GM21447 (cell line): ENCODE measurements around the gene SPP2.

Experiments used
- ATAC-seq: cut with Tn5 transposase; IDR thresholded peaks from one replicate; pipeline ENCODE4 v1.9.1; 2021; ENCODE audit not compliant: unreplicated experiment

Gene SPP2, protein sequence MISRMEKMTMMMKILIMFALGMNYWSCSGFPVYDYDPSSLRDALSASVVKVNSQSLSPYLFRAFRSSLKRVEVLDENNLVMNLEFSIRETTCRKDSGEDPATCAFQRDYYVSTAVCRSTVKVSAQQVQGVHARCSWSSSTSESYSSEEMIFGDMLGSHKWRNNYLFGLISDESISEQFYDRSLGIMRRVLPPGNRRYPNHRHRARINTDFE

DNA sequence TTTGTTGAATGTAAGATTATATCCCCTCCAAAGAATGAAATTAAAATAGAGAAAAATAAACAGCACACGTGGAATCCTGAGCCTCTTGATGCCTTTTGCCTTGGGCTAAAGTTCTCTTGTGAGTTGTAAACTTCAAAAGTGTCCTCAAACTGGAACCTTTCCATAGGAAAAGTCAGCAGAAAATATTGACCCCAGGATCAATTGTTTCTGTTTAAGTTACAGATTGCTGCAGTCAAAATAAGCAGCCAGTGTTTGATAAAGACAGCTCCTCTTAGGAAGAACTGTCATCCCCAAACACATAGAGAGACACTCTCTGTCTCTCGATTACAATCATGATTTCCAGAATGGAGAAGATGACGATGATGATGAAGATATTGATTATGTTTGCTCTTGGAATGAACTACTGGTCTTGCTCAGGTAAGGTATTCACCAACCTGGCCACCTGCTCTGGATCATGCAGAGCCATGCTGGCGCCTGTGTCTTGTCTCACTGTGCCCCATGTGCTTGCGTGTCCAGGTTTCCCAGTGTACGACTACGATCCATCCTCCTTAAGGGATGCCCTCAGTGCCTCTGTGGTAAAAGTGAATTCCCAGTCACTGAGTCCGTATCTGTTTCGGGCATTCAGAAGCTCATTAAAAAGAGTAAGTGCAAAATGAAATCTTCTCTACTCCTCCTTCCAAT is at the start of gene SPP2:
Gene SPP2, plus strand, starts transcription at position 248 of the 681 bp plus-strand sequence. Its CDS starts 85 bp downstream, at position 333.
- ATAC-seq, result no peak

DNA sequence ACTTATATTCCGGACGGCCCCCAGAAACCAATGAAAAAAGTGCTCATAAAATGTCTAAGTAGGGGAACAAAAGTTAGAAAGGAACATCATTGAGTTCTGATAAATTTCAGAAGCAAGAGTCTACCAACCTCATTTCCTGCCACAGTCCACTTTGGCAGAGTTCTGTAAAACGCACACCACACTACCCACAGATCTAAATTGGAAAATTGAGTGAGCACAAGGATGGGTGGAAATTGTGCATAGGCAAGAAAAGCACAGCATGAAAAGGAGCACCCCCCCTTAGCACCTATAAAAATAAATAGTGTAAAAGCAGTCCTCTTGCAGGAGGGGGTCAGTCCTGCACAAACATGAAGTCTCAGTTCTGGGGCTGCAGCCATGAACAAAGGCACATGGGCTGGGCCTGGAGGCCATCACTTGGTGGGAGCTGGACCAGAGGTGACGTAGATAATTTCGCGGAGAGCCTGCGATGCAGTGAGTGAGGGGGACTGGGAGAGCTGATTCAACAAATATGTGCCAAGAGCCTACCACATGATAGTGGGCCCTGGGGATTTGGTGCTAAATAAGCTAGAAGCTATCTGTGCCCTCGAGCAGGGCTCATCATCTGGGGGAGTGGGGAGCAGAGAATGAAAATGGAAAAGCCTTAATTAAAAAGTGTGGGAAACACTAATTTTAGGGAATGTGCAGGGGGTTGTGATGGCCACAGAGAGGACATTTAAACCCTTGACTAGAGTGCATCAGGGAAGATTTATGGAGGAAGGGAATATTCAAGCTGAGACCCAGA is 48.9 kb upstream of the SPP2 start:
- ATAC-seq, result no peak

DNA sequence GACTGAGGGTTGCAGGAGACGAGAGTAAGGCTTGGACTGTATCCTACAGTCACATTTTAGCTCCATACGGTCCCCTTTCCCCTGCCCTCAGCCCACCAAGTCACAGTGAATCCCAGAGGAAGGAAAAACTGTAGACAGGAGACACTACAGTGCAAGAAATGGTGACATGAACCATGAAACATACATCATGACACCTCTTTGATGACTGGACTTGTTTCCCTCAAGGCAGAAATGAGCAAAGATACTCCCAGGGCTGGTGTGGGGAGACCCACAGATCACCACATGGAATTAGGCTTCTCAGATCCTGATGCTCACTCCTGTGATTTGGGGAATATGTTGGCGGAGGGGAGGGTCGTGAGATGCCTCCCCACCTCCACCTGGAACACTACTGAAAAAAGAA is 48.2 kb upstream of the SPP2 start:
- ATAC-seq, result no peak

DNA sequence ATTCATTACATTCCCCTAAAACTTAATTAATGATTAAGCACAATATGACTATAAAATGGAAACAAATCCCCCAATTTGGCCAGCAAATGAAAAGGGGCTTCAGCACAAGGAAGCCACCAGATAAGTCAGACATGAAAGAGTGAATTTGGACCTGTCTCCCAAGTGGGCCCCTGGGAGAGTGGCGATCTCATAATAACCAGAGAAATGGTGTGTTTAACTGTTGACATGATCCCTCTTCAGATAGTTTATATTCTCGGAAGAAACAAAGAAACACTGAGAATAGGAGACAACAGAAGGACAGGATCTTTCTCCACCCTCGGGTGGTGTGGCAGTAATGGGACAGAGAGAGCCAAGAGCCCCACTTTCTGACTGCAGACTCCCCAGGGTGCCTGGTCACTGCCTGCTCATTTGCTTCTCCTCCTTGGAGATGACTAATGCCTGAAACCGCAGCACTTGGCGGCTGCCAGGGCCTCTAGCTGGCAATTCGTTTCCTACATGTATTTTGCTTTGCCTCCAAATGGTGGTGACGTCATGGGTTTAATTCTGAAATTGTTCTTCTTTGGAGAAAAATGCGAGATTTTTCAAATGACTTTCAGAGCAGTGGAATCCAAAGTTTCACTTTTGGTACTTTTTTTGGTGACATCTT is 46.4 kb upstream of the SPP2 start:
- no peak for ATAC-seq

DNA sequence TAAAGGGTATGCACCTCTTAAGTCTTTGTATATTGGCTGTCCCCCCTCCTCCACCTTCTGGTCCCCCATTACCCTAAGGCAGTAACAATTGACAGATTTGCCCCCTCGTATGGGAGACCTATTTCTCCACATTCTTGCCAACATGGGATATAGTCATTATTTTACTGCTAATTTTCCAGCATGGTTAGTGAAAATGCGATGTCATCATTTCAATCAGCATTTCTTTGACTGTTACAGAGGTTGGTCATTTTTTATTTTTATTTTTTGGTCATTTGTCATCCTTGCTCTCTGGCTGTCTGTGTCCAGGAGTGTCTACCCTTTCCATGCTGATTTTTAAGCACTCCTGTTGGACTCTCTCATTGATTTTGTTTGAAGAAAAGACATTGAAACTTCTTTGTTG is 45.4 kb upstream of the SPP2 start:
- ATAC-seq, result no peak

DNA sequence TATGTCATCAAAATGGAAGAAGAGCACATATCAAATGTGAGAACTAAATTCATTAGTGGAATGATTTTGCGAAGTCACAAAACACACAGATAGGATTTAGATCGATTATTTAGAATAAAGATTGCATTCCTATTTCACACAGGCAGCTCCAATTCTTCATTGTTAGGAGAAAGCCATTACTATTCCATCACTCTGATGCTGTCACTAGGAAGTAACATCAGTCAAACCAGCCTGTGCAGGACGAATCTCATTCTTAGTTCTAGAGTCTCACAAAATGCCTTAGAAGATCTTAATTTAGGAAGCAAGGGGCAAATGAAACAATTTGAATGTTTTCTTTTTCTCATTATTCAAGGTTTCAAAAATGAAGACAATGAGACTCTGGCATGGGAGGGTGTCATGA is 44.0 kb upstream of the SPP2 start:
- ATAC-seq, result no peak

DNA sequence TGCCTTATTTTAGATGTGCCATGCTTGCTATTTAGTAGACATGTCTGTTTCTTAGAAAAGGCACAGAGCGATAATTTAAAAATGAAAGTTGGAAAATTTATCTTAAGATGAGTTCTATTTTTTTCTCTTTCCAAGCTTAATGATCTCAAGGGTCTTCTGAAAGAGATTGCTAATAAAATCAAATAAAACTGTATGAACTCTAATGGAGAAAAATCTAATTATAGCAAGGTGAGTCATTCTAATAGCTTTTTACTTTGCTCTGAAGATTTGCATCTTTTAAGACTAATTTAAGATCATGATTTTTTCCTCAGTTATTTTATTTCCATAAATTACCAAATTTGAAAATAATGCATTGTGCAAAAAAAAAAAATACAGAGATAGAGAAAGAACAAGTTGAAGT is 36.1 kb upstream of the SPP2 start:
- no peak for ATAC-seq

DNA sequence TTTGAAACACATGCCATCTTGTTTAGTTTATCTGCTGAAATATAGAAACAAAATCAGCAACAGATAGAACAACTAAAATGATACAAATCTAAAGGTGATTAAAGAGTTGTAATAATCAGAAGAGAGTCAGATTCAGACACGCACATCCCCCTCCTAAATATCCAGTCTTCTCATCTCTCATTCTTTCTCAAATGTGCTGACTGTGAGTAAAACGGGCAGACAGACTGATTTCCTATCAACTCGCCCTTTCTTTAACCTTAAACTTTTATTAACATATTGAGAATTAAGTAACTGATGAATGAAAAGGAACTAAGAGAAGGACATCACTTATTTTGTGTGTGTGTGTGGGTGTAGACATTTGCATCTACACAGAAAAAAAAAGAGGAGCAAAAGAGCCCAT is 34.6 kb upstream of the SPP2 start:
- ATAC-seq, result no peak

DNA sequence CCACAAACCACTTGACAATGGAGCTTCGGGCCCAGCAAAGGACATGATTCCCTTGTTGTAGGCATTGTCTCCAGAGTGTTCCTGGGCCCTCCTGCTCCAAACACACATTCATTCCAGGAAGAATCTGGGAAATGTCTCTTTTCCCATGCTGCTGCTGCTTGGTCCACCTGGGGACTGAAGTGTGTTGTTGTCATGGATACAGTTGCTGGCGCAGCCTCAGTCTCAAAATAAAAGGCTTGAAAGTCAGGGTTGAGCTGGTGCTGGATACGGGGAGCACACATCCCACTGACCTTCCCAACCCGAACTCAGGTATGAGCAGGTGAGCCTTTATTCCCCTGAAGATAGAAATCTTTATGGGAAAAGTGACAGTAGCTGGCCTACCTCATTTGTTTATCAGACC is 30.6 kb upstream of the SPP2 start:
- ATAC-seq, result no peak

DNA sequence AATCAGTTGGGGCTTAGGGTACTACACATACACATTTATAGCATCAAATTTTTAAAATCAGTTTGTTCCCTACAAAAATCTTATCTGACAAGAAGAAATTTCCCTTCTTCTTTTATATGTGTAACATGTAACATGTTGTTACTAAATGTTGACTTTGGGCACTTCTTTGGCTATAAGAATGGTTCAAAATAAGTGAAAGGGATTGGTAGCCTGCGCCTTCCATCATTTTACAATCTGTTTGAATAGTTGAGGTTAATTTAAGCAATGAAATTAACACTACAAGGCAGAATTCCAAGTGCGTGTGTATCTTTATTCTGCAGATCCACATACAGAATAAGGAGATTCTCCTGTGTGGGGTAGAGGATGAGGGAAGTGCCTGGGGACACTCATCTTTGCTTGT is 30.2 kb upstream of the SPP2 start:
- ATAC-seq, result no peak

DNA sequence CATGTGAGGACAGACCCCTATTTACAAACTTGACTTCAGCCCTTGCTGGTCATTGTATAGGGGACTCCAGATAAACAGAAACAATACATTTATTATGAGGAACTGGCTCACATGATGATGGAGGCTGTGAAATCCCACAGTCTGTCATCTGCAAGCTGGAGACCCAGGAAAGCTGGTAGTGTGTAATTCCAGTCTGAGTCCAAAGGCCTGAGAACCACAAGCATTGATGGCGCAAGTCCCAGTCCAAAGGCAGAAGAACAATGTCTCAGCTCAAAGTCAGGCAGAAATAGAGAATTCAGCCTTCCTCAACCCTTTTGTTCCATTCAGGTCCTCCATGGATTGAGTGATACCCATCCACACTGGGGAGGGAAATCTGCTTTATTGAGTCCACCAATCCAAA is 28.1 kb upstream of the SPP2 start:
- ATAC-seq, result no peak

DNA sequence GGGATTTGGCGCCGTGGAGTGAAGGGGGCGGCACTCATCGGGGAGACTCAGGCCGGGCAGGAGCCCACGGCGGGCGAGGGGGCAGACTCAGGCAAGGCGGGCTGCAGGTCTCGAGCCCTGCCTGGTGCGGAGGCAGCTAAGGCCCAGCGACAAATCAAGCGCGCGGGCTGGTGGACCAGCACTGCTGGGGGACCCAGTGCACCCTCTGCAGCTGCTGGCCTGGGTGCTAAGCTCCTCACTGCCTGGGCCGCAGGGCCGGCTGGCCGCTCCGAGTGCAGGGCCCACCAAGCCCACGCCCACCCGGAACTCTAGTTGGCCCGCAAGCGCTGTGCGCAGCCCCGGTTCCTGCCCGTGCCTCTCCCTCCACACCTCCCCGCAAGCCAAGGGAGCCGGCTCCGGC is 26.2 kb upstream of the SPP2 start:
- ATAC-seq, result no peak

DNA sequence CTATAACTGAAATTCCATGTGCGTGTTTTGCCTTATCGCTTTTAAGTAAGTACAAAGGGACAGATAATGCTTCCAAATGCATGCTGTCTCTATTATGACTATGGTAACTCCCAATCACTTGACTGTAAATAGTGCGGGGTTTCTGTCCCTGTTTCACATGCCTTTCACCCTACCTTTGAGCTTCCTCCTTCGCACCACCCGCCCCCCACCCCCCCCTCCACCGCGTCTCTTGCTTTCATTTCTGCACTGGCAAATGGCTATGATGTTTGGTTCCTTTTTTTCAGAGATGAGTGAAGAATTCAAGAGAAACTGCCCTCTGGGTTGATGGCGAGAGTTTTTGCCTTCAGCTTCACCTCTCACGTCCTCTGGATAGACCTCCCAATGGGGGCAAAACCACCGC is 25.0 kb upstream of the SPP2 start:
- ATAC-seq, result no peak

DNA sequence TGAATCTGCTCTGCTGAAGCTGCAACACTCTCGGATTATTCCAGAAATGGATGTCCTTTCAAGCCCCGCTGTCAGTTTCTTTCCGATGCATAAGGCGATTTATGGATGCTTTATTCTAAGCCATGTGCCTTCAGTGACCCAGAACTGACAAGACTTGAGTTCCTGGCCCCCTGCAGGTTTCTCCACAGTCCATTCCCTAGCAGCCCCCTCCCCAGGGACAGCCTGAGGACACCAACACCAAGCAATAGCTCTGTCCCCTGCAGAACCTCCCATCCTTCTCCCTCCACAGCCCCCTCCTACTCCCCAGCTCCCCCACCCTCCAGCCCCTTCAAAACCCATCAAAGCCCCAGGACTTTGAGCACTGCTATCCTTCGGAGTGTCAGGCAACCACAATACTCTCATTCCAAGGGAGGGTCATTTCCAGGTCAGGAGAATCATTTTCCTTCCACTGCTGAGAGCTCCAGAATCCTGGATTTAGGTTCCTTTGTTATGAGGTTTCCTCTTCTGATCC is 24.6 kb upstream of the SPP2 start:
- ATAC-seq, result no peak

DNA sequence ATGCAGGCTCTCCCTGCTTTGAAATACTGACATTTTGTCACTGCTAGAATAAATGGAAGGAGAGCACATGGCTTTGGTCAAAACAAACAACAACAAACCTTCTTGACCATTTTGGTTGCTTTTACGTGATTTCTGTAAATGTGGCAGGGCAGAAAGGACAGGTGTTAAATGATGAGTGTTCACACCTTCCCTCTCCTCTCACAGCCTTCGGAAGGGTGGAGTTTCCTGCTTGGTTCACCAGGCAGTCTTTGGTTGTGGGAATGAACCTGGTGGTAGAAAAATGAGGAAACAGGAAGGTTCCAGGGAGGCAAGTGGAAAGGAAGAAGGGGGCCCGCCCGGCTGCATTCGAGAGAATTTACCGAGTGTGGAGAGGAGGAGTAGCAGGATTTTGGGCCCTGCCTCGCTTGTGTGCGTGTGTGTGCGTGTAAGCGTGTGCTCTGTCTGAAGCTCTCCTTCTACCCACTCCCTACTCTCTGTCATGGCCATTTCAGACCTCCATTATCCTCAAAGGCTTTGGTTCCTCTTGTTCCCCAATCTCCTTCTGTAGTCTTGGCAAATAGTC is 23.7 kb upstream of the SPP2 start:
- no peak for ATAC-seq

DNA sequence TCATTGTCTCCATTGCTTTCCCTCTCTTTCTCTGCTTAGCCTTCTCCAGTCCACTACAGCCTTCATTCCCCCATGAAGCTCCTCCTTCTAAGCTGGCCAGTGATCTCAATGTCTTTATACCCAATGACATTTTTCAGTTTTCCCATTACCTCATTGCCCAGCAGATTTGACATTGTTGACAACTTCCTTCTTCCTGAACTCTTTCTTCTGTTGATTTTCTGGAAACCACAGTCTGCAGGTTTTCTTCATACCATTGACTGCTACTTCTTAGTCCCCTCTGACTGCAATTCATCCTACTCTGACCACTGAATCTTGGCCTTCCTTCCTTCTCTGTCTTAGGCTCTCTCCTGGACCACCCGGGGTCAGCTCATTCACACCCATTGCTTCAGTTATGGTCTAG is 22.9 kb upstream of the SPP2 start:
- no peak for ATAC-seq

DNA sequence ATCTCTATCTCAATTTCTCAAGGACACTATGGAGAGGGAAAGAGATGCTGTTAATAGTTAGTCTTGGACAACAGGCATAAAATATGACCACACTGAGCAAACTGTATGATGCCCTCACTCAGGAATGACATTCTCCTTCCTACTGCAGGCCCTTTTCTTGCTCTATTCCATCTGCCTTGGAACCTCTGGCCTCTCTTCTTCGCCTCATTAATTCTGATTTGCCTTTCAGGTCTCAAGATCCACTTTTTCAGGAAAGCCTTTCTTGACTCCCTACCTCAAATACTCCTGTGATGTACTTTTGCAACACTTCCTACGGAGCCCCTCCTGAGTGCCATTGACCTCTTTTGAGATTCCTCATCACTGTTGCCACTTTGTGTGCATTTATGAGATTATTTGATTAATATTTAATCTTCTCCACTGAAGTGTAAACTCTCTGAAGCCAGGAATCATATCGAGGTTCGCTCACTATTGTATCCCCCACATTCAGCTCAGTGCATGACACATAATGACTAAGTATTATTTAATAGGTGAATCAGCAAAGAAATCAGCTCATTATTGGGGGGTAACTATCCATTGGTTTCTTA is 21.3 kb upstream of the SPP2 start:
- ATAC-seq, result no peak

DNA sequence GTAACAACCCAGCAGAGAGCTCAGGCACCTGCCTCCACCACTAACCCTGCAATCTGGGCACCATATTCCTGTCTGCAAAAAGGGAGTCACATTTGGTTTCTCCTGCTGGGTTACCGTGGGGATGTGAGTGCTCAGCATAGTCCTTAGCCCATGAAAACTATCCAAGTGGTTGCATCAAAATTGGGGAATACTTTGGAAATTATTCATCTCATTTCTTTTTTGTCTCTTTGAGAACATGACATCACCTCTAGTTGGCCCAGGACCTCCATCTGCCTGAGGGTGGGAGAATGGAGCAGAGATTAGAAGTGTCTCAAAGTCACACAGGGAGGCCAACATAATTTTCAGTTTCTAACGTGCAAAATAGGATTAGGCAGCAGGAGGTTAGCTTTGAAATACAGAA is 19.3 kb upstream of the SPP2 start:
- ATAC-seq, result no peak

DNA sequence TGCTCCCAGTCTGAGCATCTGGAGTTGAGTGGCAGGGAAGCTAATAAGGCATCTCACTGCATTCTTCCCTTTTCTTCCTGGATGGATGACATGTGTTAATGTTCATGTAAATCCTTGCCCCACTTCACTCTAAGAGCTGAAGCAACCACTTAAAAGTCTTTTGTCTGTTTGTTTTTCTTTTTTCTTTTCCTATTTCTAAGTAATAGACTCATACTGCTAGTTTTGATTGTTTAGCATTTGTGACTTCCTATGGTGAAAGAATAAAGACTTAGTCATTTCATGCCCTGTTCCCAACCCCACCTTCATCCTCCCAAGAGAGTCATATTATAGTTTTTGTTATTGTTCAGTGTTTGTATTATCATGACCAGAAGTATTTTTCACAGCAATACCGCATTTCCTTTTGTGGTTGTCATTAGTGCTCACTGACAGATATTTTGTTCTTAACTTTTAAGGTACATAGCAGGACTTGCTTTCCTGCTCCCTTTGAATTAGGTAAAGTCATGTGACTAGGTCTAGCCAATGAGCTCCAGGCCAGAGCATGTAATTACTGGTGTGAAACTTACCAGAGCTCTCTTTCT is 18.1 kb upstream of the SPP2 start:
- no peak for ATAC-seq

DNA sequence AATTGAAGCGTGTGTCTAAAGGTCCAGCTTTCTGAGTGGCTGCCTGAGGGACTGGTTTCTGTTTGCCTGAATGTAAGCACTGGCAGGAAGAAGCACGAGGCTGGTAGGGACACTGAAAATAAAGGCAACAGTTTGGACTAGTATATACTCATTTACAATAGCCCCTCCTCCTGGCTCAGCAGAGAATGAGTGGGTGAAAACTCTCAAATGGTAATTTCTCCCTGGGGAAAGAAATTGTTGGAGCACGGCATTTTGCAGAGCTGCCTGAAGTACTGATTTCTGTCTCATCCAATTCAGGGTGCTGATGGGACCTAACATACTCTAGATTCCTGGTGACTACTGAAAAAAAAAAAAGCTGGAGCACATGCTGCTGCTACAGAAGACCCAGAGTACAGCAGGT is 17.3 kb upstream of the SPP2 start:
- no peak for ATAC-seq

DNA sequence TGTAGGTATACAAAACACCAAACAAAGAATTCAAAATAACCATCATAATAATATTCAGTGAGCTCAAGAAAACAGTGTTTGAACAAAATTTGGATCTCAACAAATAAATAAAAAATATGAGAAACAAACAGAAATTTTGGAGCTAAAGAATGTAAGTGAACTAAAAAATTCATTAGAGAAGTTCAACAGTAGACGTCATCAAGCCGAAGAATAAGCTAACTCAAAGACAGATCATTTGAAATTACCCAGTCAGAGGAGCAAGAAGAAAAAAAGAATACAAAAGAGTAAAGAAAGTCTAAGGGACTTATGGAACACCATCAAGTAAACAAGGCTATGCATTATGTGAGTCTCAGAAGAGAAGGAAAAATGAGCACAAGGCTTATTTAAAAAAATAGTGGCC is 16.6 kb upstream of the SPP2 start:
- no peak for ATAC-seq
